ENCODE data around the gene MYOG.

Gene MYOG

GRCh38 chr1:203038891-203039608 lies 46.8 kb downstream of the MYOG start:
- FAIRE-seq (peak; percentile 91), DNase-seq (ENCODE audit: insufficient read length, low spot score) (peak; percentile 62)
- TF ChIP-seq PAX5 (IDR thresholded peaks at IDR 0.05; ENCODE audit: insufficient read depth, low read length, severe bottlenecking) (no peak), POLR2A (IDR thresholded peaks at IDR 0.05; ENCODE audit: low read depth, low read length) (no peak), SPI1 (IDR thresholded peaks at IDR 0.05; ENCODE audit: low read depth, low read length) (no peak), TAF1 (IDR thresholded peaks at IDR 0.05; ENCODE audit: low read depth, low read length) (no peak), POU2F2 (IDR thresholded peaks at IDR 0.05; ENCODE audit: low read depth, low read length) (no peak), POLR2AphosphoS5 (IDR thresholded peaks at IDR 0.05; ENCODE audit: low read depth, low read length) (no peak)

GRCh38 chr1:203038217-203038741 lies 47.5 kb downstream of the MYOG start:
- no peak for TF ChIP-seq PAX5 (IDR thresholded peaks at IDR 0.05; ENCODE audit: insufficient read depth, low read length, severe bottlenecking)
- no peak for TF ChIP-seq POU2F2 (IDR thresholded peaks at IDR 0.05; ENCODE audit: low read depth, low read length)
- TF ChIP-seq POLR2A (IDR thresholded peaks at IDR 0.05; ENCODE audit: low read depth, low read length): no peak
- TF ChIP-seq POLR2AphosphoS5 (IDR thresholded peaks at IDR 0.05; ENCODE audit: low read depth, low read length): no peak
- no peak for TF ChIP-seq SPI1 (IDR thresholded peaks at IDR 0.05; ENCODE audit: low read depth, low read length)
- TF ChIP-seq TAF1 (IDR thresholded peaks at IDR 0.05; ENCODE audit: low read depth, low read length): no peak
- FAIRE-seq (peak; percentile 83), DNase-seq (ENCODE audit: insufficient read length, low spot score) (peak; percentile 24)

- DNase-seq (ENCODE audit: insufficient read length, low spot score) (peak; percentile 1), FAIRE-seq (no peak)
- no peak for TF ChIP-seq PAX5 (IDR thresholded peaks at IDR 0.05; ENCODE audit: insufficient read depth, low read length, severe bottlenecking)
- TF ChIP-seq SPI1 (IDR thresholded peaks at IDR 0.05; ENCODE audit: low read depth, low read length): no peak
- TF ChIP-seq POLR2AphosphoS5 (IDR thresholded peaks at IDR 0.05; ENCODE audit: low read depth, low read length): no peak
- TF ChIP-seq TAF1 (IDR thresholded peaks at IDR 0.05; ENCODE audit: low read depth, low read length): no peak
- TF ChIP-seq POU2F2 (IDR thresholded peaks at IDR 0.05; ENCODE audit: low read depth, low read length): no peak
- no peak for TF ChIP-seq POLR2A (IDR thresholded peaks at IDR 0.05; ENCODE audit: low read depth, low read length)
Observed at GRCh38 chr1:203037509-203038190, 48.2 kb downstream of the MYOG start.

GRCh38 chr1:203036537-203036936 lies 49.3 kb downstream of the MYOG start:
- DNase-seq (ENCODE audit: insufficient read length, low spot score) (peak; percentile 4), FAIRE-seq (no peak)
- TF ChIP-seq PAX5 (IDR thresholded peaks at IDR 0.05; ENCODE audit: insufficient read depth, low read length, severe bottlenecking) (no peak), POU2F2 (IDR thresholded peaks at IDR 0.05; ENCODE audit: low read depth, low read length) (no peak), POLR2A (IDR thresholded peaks at IDR 0.05; ENCODE audit: low read depth, low read length) (no peak)

- DNase-seq (ENCODE audit: insufficient read length, low spot score) (peak; percentile 5), FAIRE-seq (no peak)
- no peak for TF ChIP-seq TAF1 (IDR thresholded peaks at IDR 0.05; ENCODE audit: low read depth, low read length)
- no peak for TF ChIP-seq POU2F2 (IDR thresholded peaks at IDR 0.05; ENCODE audit: low read depth, low read length)
- TF ChIP-seq POLR2AphosphoS5 (IDR thresholded peaks at IDR 0.05; ENCODE audit: low read depth, low read length): no peak
- no peak for TF ChIP-seq PAX5 (IDR thresholded peaks at IDR 0.05; ENCODE audit: insufficient read depth, low read length, severe bottlenecking)
- TF ChIP-seq POLR2A (IDR thresholded peaks at IDR 0.05; ENCODE audit: low read depth, low read length): no peak
- no peak for TF ChIP-seq SPI1 (IDR thresholded peaks at IDR 0.05; ENCODE audit: low read depth, low read length)
Observed at GRCh38 chr1:203036135-203036534, 49.7 kb downstream of the MYOG start.

- no peak for TF ChIP-seq POLR2AphosphoS5 (IDR thresholded peaks at IDR 0.05; ENCODE audit: low read depth, low read length)
- TF ChIP-seq TAF1 (IDR thresholded peaks at IDR 0.05; ENCODE audit: low read depth, low read length): no peak
- TF ChIP-seq PAX5 (IDR thresholded peaks at IDR 0.05; ENCODE audit: insufficient read depth, low read length, severe bottlenecking): no peak
- no peak for TF ChIP-seq SPI1 (IDR thresholded peaks at IDR 0.05; ENCODE audit: low read depth, low read length)
- peak; percentile 1 for DNase-seq (ENCODE audit: insufficient read length, low spot score)
- FAIRE-seq: no peak
Observed at GRCh38 chr1:203035111-203036000, 50.5 kb downstream of the MYOG start.

GRCh38 chr1:203034422-203035110 lies 51.2 kb downstream of the MYOG start:
- FAIRE-seq (no peak), DNase-seq (ENCODE audit: insufficient read length, low spot score) (peak; percentile 5)
- TF ChIP-seq SPI1 (IDR thresholded peaks at IDR 0.05; ENCODE audit: low read depth, low read length) (no peak), POLR2AphosphoS5 (IDR thresholded peaks at IDR 0.05; ENCODE audit: low read depth, low read length) (no peak)

- TF ChIP-seq SPI1 (IDR thresholded peaks at IDR 0.05; ENCODE audit: low read depth, low read length) (no peak), POU2F2 (IDR thresholded peaks at IDR 0.05; ENCODE audit: low read depth, low read length) (no peak), TAF1 (IDR thresholded peaks at IDR 0.05; ENCODE audit: low read depth, low read length) (no peak), POLR2AphosphoS5 (IDR thresholded peaks at IDR 0.05; ENCODE audit: low read depth, low read length) (no peak), POLR2A (IDR thresholded peaks at IDR 0.05; ENCODE audit: low read depth, low read length) (no peak), PAX5 (IDR thresholded peaks at IDR 0.05; ENCODE audit: insufficient read depth, low read length, severe bottlenecking) (no peak)
- no peak for DNase-seq (ENCODE audit: insufficient read length, low spot score)
- FAIRE-seq: no peak
Observed at GRCh38 chr1:203033917-203034316, 51.9 kb downstream of the MYOG start.

- DNase-seq (ENCODE audit: insufficient read length, low spot score) (no peak), FAIRE-seq (no peak)
- no peak for TF ChIP-seq POU2F2 (IDR thresholded peaks at IDR 0.05; ENCODE audit: low read depth, low read length)
- TF ChIP-seq TAF1 (IDR thresholded peaks at IDR 0.05; ENCODE audit: low read depth, low read length): no peak
- no peak for TF ChIP-seq POLR2AphosphoS5 (IDR thresholded peaks at IDR 0.05; ENCODE audit: low read depth, low read length)
- TF ChIP-seq SPI1 (IDR thresholded peaks at IDR 0.05; ENCODE audit: low read depth, low read length): no peak
- no peak for TF ChIP-seq PAX5 (IDR thresholded peaks at IDR 0.05; ENCODE audit: insufficient read depth, low read length, severe bottlenecking)
- no peak for TF ChIP-seq POLR2A (IDR thresholded peaks at IDR 0.05; ENCODE audit: low read depth, low read length)
Observed at GRCh38 chr1:203033287-203033686, 52.5 kb downstream of the MYOG start.
